HCEC 1CT (cell line): Measurements from ENCODE around the gene CD300A.

Experiments used
- DNase-seq: peaks from one replicate; pipeline ENCODE4 v3.0.0-alpha.2; 2017

CD300A gene

DNA sequence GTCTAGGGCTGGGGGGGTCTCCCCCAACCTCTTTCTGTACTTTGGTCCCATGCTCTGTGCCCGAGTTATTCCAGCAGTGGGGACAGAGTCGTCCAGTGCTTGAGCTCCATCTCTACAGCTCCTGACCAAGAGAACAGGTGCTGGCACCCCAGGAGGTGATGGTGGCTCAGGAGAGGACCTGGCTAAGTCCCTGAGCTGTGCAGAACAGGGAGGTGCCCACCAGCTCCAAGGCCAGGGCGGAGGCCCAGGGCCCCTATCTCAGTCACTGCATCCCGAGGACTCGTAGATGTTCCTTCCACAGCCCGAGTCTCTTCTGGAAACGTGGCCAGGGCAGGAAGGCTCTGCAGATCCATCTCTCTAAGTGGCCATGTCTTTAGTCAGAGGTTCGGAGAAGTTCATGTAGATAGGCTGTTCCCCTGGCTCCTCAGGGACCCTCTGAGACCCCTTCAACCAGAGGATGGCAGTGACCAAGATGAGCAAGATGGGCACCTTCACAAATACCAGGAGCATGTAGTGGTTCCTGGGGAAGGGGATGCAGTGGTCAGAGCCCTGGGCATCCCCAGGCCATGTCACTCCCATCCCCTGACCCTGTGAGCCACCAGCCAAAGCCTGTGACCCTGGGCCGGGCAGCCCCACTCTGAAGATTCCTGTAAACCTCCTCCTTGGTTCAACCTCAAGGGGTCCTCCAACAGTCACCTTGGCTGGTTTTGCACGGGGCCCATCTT, 56.1 kb downstream of the CD300A start:
- DNase-seq = no peak

DNA sequence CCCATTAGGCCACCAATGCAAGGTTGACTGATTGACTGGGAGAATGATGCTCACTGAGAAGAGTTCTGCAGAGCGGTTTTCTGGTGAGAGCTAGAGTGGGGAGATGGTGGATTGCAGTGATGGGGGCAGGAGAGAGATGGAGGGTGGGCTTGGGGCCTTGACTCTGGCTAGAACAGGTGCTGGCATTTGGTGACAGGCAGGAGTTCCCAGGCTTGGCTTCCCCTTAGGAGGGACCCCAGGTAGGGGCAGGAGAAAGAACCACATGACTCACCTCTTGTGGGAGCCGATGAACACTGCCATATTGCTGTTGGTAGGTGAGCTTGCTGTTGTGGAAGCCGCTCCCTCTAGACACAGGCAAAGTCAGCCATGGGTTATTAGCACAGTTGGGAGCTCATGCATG, 56.9 kb downstream of the CD300A start:
- no peak for DNase-seq

DNA sequence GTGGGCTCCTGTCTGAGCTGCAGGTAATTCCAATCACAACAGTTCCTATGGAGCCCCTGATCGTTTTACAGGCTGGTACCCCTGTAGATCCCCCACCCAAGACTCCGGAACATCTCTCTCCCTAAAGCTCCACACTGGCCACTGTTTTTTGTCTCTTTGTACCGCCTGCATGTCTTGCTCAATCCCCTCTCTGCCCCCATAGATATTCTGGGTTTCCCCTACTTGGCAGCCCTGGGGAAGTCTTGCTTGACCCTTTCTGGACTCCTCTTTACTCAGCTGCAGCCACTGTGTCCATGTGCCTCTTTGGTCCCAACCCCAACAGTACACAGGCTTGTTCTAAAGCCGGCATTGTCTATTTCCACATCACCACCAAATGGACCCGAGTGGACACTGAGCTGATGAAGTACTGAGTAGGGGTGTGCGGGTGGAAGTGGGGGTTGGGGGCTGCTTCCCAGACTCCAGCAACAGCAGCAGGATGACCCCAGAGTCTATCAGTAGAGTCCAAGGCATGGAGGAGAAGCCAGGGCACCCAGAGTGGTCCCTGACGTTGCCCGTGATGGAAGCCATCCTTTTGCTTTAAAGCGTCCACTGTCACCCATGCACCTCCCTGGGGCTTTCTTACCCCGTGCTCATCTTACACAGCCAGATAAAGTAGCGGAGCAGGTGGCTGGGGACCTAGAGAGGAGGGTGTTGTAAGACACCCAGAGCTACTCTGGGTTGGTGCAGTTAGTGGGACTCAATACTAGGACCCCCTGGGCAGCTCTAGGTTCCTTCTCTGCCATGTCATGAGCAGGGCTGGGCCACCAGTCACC, 58.4 kb downstream of the CD300A start:
- DNase-seq = no peak

DNA sequence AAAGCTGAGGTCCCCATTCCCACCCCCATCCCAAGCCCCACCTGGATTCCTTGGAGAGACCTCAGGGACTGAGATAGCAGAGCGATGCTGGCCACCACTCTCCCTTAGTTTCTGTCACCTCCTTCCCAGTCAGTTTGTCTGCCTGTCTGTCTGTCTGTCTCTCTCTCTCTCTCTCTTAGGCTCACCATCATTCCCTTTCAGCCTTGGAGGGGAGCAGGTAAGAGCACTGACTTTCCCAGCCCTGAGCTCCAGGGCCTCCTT, 59.0 kb downstream of the CD300A start:
- no peak for DNase-seq

DNA sequence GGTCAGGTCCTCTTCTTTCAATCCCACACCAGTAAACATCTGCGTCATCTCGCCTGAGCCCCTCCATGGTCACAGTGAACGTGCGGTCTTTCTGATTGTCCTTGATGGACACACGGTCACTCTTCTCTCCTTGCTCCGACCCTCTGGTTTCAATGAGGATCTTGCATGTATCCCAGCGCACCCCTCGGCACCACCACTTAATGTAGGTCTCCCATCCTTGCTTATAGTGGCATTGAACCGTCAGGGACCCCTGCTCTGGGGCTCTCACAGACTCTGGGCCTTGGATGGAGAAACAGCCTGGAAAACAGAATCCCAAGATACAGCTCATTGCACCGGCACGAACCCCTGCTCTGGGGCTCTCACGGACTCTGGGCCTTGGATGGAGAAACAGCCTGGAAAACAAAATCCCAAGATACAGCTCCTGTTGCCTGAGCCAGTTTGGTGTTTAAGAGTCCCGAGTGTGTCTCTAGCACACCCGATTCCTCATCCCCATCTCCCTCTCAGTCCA, 59.4 kb downstream of the CD300A start:
- no peak for DNase-seq

DNA sequence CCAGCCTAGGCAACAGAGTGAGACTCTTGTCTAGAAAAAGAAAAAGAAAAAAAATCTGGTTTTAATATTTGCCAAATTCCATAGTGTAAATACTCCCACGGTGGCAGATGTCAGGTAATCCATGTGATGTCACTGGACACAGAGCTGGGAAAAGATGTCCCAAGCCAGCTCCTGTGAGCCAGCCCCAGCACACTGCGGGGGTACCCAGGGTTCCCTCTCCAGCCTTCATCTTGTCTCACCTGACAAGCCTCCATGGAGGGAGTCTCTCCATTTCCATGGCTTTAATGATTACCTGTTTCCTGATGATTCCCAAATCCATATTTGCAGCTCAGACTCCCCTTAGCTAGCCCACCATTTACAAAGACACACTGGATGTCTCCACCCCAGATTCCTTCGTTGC, 60.2 kb downstream of the CD300A start:
- DNase-seq = no peak

DNA sequence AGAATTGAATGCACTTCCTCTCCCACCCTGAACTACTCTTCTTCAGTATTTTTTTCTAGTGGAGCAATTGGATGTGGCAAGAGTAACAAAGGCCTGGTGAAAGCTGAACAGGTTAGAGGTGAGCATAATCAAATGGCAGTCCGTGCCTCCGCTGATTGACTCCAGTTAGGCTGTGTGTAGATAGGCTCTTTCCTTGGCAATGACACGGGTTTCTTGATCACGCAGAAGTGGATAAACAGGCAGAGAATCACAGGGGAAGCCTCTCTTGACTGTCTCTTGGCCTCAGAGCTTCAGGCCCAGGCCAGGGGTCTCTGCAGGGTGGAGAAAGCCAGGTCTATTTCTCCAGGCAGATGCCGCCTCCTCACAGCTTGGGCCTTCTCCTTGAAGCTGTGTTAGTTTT, 60.6 kb downstream of the CD300A start:
- DNase-seq = no peak

DNA sequence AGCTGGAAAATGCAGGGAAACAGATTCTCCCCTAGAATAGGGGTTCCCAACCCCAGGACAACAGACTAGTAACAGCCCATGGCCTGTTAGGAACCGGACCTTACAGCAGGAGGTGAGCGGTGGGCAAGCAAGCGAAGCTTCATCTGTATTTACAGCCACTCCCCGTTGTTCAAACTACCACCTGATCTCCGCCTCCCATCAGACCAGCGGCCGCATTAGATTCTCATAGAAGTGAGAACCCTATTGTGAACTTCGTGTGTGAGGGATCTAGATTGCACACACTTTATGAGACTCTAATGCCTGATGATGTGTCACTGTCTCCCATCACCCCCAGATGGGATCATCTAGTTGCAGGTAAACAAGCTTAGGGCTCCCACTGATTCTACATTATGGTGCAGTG, 61.3 kb downstream of the CD300A start:
- no peak for DNase-seq

DNA sequence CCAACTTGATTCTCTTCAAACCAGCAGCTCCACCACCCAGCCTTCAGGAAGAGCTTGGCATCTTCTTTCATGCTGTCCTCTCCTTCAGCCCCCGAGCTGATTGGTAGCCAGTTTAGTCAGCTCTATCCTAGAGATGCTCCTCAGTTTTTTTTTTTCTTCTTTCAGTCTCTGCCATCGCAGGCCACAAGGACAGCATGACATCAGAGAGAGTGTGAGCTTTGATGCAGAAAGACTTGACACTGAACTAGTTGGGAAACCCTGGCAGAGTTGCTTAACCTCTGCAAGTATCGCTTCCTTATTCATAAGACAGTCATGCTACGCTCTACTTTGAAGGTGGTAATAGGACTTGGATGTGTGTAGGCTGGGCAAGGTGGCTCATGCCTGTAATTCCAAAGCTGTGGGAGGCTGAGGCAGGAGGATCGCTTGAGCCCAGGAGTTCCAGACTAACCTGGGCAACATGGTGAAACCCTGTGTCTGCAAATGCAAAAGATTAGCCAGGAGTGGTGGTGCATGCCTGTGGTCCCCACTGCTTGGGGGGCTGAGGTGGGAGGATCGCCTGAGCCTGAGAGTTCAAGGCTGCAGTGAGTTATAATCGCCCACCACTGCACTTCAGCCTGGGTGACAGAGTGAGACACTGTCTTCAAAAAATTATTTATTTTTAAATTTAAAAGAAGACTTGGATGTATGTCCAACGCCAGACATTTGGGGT, 62.2 kb downstream of the CD300A start:
- no peak for DNase-seq

DNA sequence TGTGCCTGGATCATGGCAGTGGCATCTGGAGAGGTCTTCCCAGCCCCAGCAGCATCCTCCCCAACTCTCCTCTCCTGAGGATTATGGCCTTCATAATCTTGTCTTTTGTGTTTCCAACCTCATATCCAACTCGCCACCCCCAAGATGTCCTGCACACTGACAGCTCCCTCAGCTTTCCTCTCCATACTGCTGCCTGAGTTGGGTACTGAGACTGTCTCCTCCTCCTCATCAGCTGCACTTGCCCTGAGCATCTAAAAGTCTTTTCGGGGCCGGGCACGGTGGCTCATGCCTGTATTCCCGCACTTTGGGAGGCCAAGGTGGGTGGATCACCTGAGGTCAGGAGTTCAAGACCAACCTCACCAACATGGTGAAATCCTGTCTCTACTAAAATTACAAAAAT, 62.8 kb downstream of the CD300A start:
- DNase-seq = no peak

DNA sequence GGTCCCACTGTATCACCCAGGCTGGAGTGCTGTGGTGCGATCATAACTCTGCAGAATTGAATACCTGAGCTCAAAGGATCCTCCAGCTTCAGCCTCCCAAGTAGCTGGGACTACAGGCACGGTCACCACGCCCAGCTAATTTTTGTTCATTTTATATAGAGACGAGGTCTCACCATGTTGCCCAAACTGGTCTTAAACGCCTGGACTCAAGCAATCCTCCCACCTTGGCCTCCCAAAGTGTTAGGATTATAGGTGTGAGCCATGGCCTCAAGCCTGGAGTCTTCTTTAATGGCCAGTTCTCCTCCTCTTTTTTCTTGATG, 64.4 kb downstream of the CD300A start:
- DNase-seq = no peak

DNA sequence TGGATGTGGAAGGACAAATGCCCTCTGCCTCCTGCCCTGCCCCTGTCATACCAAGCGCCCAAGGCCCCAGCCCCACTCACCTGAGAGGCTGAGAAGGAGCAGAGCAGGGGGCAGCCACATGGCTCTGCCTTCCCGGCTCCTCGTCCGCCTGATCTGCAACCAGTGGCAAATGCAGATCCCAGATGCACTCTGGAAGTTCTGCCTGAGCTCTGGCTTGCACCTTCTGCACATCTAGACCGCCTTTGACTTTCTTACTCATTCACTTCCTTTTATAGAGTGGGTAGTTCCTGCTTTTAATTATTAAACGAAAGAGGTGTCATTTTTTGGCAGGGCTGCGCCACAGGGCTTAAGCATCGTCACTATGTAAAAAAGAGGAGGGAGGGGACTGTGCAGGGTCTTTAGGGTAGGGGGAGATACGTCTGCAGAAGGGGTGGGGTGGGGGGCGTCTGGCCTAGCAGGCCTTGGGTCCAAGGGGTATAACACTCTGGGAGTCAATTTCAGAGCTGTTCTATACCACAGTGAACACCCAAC, 64.9 kb downstream of the CD300A start, which contains the start of gene CD300LB:
TSS of gene CD300LB (minus strand) at position 245 of the 531 bp plus-strand sequence. CDS start at position 120, 125 bp downstream.
- DNase-seq = no peak

DNA sequence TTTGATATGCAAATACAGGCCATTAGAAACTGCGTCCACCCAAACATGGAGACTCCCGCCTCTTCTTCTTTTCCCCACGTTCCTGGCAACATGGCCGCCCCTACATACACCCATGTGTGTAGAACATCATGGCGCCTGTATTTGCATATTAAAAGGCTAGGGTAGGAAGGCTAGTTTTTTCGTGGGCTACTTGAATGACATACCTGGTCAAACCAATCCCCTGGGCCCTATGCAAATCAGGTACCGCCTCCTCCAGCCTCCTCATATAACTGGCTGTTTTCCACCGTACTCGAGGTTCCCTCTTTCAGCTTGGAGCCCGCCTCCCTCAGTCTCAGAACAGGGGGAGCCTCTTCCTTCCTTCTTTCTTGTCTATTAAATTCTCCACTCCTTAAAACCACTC, 65.7 kb downstream of the CD300A start:
- DNase-seq = no peak
